Measurements from ENCODE around the gene BCAT1.

GRCh38 chr12:24900196-24900595 lies 48.7 kb downstream of the BCAT1 start:
- no peak for TF ChIP-seq CTCF (IDR thresholded peaks at IDR 0.05)
- no peak for TF ChIP-seq POLR2AphosphoS5 (IDR thresholded peaks at IDR 0.05)
- no peak for TF ChIP-seq POLR2A (IDR thresholded peaks at IDR 0.05)
- TF ChIP-seq EP300 (IDR thresholded peaks at IDR 0.05): no peak
